ENCODE data around the gene RNASET2.

RNASET2 gene, protein sequence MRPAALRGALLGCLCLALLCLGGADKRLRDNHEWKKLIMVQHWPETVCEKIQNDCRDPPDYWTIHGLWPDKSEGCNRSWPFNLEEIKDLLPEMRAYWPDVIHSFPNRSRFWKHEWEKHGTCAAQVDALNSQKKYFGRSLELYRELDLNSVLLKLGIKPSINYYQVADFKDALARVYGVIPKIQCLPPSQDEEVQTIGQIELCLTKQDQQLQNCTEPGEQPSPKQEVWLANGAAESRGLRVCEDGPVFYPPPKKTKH

DNA sequence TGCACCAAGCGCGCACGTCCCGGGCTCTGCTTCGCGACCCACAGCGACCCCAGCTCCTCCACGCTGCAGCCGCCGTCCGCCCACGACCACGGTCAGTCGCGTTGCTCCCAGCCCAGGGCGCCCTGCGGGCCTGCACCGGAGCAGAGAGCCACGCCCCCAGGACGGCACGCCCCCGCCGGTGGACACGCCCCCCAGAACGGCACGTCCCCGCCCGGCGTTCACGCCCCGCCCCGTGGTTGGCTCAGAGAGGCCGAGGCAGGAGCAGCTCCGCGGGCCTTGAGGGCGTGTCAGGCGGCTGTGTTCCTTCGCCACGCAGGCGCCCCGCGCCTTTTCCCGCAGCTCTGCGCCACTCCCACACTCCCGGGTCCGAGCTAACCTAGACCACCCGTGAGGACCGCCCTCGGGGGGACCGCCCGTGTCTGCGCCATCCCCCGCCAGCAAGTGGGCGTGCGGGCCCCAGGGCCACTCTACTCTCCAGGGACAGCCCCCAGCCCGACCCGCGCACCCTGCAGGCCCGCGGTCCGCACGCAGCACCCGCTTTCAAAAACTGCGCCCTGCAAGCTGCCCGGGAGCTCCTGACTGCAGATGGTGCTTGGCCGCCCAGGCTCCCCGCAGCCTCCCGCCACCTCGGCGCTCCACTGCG, at the start of gene RNASET2:
TSS of gene RNASET2 (minus strand) at position 107 of the 643 bp plus-strand sequence. CDS start 368 bp downstream, outside the sequence.
- peak; percentile 95 to 98 for DNase-seq (ENCODE audit: low read depth in 2 of 2)

- DNase-seq (ENCODE audit: low read depth in 2 of 2), result no peak
These were observed 49.2 kb upstream of the RNASET2 start for GRCh38 chr6:167005350-167006159.

GRCh38 chr6:167000759-167001158, 44.4 kb upstream of the RNASET2 start:
- DNase-seq (ENCODE audit: low read depth in 2 of 2), result no peak

GRCh38 chr6:166999884-167000253, 43.5 kb upstream of the RNASET2 start:
- no peak for DNase-seq (ENCODE audit: low read depth in 2 of 2)

GRCh38 chr6:166999145-166999883, 43.0 kb upstream of the RNASET2 start, which contains the start of gene CEP43:
CEP43 (plus strand) TSS chr6:166999397; CDS start chr6:166999413, 16 bp downstream.
- peak; percentile 78 to 85 for DNase-seq (ENCODE audit: low read depth in 2 of 2)

GRCh38 chr6:166998256-166999144, 42.1 kb upstream of the RNASET2 start:
- no peak for DNase-seq (ENCODE audit: low read depth in 2 of 2)

DNA sequence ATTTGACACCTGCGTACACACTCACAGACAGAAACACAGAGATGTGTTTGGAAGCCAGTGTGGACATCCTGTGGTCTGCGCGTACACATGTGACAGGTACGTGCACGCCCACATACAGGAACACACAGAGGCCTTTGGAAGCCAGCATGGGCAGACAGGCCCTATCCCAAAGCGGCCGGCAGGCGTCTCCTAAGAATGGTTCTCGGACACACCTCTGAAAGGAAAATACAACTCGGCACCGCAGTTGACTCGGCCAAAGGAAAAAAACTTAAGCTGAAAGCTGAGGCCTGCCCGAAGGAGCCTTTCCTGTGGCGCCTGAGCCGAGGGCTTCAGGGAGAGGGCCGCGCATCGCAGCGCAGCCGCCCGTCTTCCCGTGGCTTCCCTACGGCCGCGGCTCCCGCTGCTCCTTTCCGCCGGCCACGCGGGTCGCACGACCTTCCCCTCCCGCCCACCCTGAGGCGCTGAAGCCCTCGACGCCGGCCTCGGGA, 41.5 kb upstream of the RNASET2 start:
- no peak for DNase-seq (ENCODE audit: low read depth in 2 of 2)

DNA sequence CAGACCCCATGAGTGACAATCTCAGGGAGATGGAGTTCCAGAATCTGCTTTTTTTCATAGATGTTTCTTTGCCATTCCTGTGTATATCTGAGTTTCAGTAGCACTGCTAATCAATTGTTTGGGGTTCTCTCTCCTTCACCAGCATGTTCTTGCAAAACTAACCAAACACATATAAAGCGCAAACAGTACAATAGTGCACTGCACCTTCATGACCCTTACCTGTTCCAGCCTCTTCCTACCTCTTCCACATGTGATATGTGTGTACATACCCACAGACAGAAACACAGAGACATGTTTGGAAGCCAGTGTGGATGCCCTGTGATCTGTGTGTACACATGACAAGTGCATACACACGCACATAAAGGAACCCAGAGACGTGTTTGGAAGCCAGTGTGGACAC, 41.0 kb upstream of the RNASET2 start:
- no peak for DNase-seq (ENCODE audit: low read depth in 2 of 2)

DNA sequence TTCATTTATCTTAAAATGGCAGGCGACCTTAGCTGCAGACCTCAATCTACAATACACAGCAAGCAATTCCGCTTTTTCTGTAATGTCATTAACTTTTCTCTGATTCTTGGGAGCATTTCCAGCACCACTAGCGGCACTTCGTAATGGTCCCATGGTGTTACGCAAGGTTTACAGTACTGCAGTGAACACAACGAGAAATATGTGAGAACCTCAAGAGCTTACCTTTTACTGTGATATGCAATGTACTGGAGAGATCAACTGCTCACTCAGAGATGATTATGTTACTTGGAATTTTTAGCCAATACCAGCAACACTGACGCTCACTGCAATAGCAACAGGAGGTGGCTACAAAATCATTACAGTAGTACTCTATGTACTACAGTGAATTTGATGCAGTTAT, 40.1 kb upstream of the RNASET2 start:
- no peak for DNase-seq (ENCODE audit: low read depth in 2 of 2)

- DNase-seq (ENCODE audit: low read depth in 2 of 2), result peak; percentile 5 to 18
These were observed 33.2 kb upstream of the RNASET2 start for GRCh38 chr6:166989427-166990032.

GRCh38 chr6:166988674-166989201, 32.4 kb upstream of the RNASET2 start:
- no peak for DNase-seq (ENCODE audit: low read depth in 2 of 2)

- DNase-seq (ENCODE audit: low read depth in 2 of 2), result no peak
These were observed 31.6 kb upstream of the RNASET2 start for GRCh38 chr6:166987930-166988329.

DNA sequence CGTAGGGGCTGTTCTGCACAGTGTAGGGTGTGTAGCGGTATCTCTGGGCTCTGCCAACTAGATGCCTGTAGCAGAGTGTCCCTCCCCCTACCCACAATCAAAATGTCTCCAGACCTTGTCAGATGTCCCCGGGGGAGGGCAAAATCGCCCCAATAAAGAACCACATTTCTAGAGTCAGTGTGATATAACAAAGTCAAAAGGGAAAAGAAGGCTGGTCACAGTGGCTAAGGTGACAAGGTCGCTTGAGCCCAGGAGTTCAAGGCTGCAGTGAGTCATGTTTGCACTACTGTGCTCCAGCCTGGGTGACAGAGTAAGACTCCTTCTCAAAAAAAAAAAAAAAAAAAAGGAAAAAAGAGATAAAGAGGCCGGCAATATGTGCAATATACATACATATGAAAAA, 31.1 kb upstream of the RNASET2 start:
- DNase-seq (ENCODE audit: low read depth in 2 of 2), result no peak

DNA sequence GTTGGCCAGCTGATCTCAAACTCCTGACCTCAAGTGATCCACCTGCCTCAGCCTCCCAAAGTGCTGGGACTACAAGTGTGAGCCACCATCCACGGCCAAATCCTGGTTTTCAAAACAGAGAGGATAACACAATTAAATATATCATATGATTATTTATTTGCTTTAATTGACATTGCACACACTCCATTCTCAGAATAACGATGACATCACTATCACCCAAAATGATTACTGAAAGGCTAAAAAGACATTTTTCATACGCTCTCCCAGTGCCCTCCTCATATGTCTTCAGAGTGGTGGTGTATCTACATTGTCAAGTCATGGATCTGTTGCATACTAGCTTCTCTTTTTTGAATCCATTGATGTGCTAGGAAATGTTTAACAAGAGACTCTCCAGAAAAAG, 24.4 kb upstream of the RNASET2 start:
- no peak for DNase-seq (ENCODE audit: low read depth in 2 of 2)

DNA sequence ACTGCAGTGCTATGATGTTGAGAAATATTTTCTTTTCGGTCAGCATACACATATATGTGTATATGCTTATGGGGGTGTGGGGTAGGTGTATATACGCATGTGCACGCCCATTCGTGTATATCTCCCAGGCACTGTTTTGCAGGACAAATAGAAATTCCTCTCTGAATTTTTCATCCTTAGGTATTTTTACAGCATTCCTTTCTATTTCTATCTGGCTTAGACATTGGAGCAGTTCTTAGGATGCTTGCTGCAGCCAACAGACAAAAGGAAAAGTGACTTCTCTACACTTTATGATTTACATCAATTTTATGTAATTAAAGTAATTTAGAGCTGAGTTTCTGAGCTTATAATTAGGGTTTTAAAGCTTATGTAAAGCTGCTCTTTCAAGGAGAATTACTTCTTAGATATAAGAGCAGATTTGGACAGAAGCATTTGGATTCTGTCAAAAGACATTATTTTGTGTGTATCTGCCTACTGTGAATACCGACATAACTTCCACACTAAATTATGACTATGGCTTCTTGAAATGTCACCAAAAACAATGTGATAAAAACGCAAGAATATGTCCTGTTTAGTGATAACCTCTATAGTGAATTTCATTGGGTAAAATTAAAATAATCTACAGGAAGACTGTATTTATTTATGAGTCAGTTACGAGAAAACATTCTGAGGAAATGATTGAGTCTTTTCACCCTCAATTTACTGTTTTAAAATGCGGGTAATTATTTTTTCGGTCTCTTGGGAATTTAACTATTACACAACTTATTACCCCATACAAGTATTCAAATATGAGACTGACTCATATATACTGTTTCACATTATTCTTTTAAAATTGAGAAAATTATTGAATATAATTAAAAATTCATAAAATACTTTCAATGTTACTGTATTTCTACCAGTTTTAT, 21.5 kb upstream of the RNASET2 start:
- no peak for DNase-seq (ENCODE audit: low read depth in 2 of 2)

DNA sequence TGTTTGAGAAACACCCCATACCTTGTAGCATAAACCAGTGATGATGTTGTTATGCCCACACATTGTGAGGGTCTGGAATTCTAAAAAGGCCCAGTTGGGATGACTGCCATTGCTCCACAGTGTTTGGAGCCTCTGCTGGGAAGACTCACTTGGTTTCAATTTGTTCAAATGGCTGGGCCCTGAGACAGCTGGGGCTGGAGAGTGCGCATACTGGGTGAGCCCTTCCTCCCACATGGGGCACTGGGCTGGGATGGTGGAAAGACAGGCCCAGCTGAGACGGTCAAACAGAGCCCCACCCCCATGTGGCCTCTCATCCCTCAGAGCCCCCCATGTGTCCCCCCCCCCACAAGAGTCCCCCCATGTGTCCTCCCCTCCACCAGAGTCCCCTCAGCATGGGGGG, 20.3 kb upstream of the RNASET2 start:
- no peak for DNase-seq (ENCODE audit: low read depth in 2 of 2)

DNA sequence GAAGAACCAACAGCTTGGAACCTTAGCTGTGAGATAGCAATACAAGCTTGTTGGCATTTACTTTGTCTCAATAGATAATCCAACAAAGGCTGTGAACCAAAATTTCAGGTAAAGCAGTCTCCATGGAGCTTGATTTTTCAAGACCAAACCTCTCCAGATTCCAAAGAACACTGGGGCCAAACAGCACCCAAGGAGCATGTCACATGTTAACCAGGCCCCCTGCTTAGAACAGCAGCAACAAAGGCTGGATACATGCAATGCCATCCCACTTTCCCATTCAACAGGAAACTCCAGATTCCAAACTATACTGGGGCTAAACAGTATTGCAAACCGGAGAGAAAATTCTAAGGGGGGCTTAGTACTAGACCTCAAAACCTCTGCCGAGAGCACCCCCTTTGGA, 15.8 kb upstream of the RNASET2 start:
- DNase-seq (ENCODE audit: low read depth in 2 of 2), result no peak

DNA sequence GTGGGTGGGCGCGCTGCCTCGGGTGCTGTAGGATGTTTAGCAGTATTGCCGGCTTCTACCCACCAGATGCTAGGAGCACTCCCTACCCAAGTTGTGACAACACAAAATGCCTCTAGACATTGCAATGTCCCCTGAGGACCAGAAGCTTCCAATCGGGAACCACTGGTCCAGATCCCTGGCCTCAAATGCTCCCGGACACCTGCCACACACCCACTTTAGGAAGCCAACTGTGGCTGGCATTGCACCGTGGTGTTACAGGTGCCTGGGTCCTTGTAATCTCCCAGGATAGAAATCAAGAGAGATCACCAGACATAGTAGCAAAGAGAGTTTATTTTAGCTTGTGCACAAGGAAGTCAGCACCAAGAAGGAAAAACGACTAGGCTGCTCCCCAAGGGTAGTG, 14.9 kb upstream of the RNASET2 start:
- no peak for DNase-seq (ENCODE audit: low read depth in 2 of 2)

GRCh38 chr6:166970776-166971175, 14.4 kb upstream of the RNASET2 start:
- no peak for DNase-seq (ENCODE audit: low read depth in 2 of 2)

Measured in activated CD8-positive, alpha-beta memory T cell treated with anti-CD3 and anti-CD28 coated beads for 4 hours (primary cell).